IPS-NIHi7 (cell line): ENCODE data around the gene TMEM232.
A peak's percentile ranks its signal among the peaks of the same experiment; 100 is the strongest.

Experiments
- DNase-seq: peaks from one replicate; pipeline ENCODE4 v3.0.0; 2012; ENCODE audit warnings: mixed read lengths; ENCODE audit errors: extremely low spot score

The TMEM232 gene

DNA sequence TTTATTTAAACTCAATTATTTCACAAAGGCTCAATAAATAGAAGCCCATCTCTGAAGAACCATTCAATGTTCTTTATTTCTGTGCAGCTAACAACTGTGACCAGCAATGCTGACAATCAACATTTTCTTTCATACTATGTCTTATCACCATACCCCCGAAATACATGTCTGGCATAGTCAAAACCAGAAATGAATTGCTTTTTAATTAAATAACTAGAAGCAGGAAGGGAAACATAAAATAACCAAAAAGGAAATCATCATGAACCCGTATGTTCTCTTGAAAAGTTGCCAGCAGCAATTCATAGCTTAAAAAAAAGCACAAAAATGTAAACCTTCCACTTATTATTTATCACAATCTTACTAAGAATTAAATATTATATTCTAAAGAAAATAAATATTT, 212.4 kb downstream of the TMEM232 start:
- DNase-seq = no peak

DNA sequence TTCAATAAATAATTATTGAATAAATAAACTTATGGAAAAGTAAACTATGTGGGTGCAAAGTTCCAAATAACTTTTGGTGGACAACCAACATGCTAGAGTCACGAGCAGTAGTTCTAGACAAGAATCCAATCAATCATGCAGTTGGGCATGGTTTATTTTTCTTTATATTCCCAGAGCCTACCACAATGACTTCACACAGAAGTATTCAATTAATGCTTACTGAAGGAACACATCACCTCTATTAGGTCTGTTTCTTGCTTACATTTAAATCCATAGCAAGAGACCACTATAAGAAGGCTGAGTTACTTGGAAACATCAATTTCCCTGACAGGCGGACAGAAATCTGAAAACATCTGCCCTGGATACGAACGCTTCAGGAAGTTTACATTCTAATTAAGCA, 214.2 kb downstream of the TMEM232 start:
- DNase-seq = no peak

DNA sequence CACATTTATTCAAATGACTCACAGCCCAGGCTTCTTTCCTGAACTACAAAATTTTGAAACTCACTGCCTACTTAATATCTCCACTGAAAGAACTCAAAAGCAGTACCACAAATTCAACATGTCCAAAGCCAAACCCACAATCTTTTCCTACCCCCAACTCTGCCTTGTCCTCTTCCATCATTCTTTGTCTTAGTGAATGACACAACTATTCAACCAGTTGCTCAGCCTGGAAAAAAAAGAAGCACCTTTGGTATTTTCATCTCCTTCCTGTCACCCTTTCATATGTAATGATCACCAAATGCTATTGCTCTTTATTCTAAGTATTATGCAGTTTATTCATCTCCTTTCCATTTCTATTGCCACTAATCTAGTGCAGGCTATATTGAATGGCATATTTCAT, 216.3 kb downstream of the TMEM232 start:
- DNase-seq = no peak

DNA sequence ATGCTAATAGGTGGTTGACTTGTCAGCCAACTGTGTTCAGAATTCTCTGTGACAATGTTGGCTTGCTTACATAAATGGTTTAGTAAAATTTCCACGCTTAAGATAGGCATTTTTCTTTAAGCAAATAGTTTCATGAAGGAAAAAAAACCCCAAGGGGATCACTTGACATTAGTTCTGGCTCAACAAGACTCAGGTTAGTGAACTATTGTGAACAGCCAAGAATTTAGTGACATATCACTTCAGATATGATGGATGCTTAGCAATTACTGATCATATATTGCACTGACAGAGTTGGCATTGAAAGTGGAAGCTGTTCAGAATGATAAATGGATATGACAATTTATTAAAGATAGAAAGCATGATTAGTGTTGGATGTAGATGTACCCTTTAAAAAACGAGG, 218.5 kb downstream of the TMEM232 start:
- no peak for DNase-seq

DNA sequence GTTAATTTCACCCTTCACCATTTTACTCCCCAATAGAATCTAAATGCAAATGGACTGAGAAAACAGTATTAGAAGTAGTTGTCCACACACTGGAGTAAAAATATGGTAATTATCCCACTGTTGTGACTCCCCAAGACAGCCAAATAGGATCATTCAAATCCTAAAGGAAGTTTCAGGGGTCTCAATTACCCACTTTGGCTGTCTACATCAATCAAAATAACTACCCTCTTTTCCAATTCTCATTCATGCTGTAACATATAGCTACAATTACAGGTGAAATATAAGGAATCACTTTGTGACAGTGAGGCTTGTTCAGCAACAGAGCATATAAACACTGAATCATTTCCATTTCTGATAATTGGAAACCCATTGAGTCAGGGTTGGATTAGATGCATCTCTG, 220.1 kb downstream of the TMEM232 start:
- no peak for DNase-seq

DNA sequence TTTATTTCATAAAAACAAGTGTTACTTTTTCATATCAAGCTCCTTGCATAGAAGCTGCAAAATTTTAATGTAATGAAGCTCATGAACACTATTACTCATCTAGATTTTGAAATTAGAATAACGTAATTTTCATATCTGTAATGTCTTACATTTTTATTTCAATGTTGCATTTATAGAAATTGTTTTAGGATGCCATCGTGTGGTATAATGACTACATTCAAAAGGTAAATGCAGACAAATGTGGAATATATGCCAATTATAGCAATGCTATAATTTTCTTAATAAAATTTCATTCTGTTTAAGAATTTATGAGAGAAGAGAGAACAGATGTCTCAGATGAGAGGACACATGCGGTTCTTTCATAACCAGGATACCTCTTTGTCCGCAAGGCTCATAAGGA, 230.2 kb downstream of the TMEM232 start:
- DNase-seq = no peak

DNA sequence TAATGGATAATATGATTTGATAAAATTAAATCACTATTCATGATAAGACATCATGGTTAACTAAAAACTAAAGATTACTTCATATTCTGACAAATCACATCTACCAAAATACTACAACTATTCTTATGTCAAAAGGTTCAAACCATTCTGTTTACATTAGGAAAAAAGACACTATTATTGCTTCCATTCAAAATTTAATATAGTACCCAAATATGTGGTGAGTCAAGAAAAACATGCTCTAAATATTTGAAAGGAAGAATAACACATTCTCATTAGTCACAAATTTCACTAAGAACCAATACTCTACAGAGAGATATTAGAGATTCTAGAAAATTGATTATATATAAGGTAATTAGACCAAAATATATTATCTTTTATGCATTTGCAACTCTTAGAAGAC, 234.0 kb downstream of the TMEM232 start:
- DNase-seq = no peak

DNA sequence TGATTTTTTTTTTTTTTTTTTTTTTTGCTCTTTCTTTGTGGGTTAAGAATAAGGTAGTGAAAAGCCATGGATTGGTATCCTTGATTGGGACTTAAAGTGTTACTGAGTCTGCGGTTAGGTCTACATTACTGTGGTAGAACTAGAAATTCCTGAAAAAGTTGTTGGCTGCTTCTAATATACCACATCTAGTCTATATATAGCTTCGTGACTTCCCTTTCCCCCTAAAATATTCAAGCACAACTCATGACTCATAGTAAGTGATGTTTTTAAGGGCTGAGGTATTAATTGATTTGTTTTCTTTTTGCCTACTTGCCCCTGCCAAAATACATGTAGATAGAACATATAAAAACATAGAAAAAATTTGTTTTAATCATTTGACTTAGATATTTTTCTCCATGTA, 247.6 kb downstream of the TMEM232 start:
- DNase-seq = no peak

DNA sequence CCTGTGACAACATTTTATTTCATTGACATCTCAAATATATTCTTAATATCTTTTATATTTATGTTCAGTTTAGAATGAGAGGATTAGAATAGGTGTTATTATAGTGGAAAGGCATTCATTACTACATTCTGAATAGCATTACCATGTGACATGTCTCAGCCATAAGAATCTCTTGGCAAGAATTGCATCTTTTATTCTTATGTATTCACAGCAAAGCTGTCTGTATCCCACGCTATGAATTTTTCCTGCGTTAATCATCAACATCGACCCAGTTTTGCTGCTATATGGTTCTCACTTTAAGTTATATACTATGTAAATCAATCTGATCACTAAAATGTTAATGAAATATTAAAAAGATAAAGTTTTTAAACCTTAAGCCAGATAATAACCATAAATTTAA, 248.6 kb downstream of the TMEM232 start:
- no peak for DNase-seq

DNA sequence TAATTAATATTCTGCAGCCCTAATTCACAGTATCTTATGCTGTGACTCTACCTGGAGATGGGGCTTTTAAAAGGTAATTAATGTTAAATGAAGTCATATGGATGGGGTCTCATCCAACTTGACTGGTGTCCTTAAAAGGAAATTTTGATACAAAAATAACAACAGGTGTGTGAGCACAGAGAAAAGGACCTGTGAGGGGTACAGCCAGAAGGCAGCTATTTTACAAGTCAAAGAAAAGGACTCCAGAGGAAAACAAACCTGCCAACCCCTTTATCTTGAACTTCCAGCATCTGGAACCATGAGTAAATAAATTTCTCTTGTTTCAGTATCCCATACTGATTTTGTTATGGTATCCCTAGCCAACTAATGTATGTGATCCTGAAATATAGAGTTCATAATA, 250.3 kb downstream of the TMEM232 start:
- DNase-seq = no peak

DNA sequence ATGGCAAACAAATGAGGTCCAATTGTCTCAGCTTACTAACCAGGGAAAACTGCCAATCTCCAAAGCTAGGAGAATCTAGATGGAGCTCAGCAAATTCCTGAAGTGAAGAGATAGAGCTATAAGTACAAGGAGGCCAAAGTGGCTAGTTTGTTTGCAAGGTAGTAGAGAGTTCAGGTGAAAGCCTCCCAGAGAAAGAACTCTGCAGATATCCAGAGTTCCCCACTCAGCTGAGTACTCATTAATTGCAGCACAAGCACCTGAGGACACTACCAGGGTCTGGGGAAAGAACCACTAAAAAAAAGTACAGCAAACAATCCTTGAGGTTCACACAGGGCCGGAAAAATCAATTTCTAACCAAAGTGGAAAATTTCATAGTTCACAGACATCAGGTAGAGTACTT, 250.9 kb downstream of the TMEM232 start:
- DNase-seq = peak; percentile 13

DNA sequence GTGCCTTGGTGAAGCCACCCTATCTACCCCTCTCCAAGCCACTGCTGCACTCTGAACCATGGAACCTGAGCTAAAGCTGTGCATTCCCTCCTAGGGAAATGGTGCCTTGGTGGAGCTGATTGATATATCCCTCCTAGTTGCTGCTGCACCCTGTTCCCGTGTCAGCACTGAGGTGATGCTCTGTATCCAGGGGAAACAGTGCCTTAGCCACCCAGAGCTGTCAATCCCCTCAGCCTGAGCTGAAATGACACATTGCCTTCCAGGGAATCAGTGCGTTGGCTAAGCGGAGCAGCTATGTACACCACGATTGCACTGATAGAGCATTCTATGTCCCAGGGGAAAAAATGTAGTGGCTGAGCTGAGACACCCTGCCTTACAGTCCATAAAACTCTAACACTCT, 257.0 kb downstream of the TMEM232 start:
- DNase-seq = no peak

DNA sequence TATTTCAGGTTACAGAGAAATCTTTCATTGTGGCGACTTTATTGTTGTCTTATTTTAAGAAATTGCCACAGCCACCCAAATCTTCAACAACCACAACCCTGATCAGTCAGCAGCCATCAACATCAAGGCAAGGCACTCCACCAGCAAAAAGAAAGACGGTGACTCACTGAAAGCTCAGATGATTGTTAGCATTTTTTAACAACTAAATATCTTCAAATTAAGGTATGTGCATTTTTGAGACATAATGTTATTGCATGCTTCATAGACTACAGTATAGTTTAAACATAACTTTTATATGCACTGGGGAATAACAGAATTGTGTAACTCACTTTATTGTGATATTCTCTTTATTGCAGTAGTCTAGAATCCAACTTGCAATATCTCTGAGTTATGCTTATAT, 263.4 kb downstream of the TMEM232 start:
- no peak for DNase-seq

DNA sequence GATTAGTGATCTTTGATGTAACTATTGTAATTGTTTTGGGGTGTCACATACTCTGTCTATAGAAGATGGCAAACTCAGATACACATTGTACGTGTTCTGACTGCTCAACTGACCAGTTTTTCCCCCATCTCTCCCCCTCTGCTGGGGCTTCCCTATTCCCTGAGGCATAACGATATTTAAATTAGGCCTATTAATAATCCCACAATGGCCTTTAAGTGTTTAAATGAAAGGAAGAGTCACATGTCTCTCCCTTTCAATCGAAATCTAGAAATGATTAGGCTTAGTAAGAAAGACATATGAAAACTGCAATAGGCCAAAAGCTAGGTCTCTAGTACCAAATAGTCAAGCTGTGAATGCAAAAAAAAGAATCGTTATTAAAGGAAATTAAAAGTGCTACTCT, 265.6 kb downstream of the TMEM232 start:
- DNase-seq = no peak

DNA sequence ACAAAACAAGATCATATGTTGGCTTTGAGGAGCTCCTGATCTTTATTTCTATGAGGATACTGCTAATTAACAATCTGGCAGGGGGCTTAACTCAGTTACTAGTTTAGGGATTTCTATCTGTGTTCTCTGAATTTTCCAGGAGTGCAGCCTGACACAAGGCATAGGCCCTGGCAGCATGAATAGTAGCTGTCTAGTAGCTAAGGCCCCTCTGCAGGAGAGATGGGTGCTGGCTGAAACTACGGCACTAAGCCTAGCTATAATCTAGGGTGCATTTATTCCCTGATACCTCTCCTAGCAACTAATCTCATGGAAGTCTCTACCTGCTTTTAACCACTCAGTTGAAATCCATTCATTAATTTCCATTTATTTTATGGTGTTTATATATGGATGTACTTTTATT, 268.2 kb downstream of the TMEM232 start:
- no peak for DNase-seq

DNA sequence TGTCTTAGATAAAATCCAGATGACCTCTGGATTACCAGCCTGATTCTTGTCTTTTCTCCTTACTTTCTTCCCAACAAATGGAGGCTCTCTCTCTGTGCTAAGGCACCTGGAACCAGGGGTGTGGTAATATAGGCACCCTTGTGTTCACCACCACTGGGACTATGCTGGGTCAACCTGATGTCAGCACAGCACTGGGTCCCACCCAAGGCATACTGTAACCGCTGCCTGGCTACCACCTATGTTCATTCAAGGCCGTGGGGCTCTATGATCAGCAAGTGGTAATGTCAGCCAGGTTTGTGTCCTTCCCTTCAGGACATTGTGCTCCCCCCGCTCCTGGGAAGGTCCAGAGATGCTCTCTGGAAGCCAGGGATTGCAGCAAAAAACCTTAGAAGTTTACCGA, 283.6 kb downstream of the TMEM232 start:
- DNase-seq = no peak

DNA sequence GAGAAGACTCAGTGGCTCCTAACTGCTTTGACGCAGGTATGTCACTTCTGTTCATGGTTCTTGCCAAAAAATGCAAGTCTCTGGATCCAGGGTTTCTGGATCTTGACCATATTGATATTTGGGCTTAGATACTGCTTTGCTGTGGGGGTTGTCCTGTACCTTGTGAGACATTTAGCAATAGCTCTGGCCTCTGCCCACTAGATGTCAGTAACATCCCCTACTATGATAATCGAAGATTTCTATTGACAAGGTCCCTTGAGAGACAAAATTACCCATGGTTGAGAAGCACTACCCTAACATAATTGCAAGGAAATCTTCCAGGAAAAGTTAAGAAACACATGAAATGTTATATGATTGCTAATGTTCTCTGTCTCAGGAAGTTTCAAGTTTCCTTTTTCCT, 285.4 kb downstream of the TMEM232 start:
- peak; percentile 54 for DNase-seq

DNA sequence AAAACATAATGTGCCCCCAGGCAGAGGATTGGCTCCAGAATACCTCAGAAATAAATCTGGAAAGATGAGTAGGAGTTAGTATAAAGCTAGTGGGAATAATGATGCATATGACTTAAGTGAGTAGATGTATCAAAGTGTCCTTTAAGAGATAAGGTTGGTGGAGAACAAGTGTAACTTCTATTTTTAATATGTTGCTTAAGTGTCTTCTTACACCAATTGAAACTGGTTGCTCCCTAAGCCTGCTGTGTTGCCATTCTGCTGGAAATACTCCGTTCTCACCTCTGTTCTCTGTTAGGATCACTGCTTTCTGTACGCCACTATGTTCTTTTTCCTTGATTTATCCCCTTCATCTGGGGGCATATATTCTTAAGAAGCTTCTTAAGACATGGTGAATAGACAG, 286.4 kb downstream of the TMEM232 start:
- no peak for DNase-seq

DNA sequence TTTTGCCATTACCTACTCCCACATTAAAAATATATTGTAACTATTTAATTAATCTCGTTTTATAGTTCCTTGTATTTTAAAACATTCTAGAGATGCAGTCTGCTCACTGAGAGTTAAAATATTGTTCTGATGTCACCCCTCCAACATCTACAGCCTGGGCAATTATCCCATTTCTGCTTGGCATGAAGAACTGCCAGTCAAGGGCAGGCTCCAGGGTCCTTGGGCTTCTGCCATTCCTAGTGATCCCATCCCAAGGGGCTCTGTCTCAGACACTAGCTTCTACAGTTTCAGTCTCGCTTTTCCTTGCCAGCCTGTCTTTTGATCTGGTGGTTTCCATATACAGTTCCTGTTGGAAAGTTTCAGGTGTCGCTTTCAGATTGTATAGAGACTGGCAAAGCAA, 287.2 kb downstream of the TMEM232 start:
- no peak for DNase-seq

DNA sequence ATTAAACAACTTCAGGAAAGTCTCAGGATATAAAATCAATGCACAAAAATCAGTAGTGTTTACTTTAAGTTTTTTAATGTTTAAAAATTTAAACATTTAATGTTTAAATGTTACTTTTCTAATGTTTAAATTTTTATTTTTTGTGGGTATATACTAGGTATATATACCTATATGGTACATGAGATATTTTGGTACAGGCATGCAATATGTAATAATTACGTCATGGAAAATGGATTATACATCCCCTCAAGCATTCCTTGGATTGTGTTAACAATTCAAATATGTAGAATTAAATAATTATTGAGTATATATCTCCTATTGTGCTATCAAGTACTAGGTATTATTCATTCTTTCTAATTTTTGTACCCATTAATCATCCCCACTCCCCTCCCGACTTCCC, 291.3 kb downstream of the TMEM232 start:
- DNase-seq = no peak

DNA sequence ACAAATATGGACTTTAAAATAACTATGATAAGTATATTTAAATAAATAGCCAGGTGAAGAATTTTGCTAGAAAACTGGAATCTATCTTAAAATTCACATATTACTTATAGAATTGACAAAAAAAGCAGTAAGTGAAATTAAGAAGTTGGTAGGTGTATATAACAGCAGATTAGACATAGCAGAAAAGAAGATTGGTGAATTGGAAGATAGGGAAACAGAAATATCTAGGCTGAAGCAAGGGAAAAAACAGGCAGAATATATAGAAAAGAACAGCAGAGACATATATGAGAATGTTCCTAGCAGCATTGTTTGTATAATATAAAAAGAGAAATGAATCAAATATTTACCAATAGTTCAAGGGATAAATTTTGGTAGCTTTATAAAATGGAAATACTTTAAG, 294.9 kb downstream of the TMEM232 start:
- no peak for DNase-seq

DNA sequence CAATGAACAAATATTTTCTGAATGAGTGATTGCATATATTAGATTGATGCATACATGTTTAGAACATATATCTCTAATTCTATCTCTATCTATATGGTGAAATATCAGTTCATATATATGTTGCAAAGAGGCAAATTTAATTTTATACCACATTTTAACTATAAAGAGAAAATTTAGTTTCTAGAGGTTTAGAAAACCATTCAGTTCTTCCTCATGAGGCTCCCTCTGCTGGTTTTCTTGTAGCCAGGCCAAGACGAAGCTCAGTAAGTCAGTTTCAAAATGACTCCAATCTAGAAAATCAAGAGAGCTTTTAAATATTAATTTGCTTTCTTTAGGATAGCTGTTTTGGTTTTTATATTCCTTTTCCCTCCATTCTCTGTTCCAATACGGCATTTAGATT, 312.1 kb downstream of the TMEM232 start:
- peak; percentile 24 for DNase-seq

DNA sequence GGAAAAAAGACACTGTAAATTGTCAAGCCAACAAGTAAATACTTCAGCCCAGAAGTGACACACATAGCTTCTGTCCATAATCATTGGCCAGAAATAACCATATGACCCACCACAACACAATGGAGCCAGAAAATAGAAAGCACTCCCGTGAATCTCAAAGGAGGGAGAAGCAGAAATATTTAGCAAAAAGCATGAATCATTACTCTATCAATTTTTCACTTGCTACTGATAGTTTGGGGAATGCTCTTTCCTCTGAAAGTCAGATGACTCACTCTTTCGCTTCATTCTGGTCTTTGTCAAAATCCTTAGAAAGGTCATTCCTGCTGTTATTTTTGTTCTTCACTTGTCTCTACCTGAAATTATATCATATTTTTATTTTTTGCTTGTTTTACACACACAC, 312.6 kb downstream of the TMEM232 start:
- no peak for DNase-seq

DNA sequence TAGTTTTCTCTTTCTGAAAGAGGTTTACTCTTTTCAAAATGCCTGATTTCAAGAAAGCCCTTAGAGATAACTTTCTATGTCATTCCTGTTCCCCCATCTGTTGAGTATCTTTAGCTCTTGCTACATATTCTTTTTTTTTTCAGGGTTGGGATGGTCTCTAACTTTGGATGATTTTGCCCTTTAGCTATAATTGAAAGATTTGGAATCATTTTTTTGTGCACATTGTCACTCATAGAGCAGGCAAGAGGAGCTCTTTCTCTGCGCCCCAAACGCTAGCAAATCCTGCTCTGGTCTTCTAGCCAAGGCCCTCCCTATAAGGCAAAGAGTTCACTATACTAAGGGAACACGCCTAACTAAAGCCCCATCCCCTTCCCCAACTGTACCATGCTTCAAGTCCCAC, 316.9 kb downstream of the TMEM232 start:
- no peak for DNase-seq

DNA sequence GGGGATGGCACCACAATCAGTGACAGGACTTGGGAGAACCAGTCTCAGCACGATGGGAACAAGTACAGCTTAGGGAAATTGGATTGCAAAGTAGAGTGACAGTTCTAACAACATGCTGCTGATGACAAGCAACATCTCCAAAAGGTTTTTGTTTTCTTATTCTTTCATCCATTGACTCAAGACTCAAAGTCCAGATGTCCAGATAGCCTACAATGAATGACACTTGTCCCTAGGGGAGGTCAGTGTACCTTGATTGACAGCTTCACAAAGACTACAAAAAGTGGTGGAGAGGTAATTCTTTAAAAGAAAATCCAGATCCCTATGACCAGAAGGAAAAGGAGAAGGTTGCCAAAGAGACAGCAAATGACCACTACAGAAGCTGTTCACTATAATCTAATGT, 323.9 kb downstream of the TMEM232 start:
- no peak for DNase-seq
